ENCODE results near the gene VPS35L. TPM values are rescaled to one million over a fixed set of nuclear protein-coding genes. Genes with fewer than 3 reads are reported as not detected.
"Not testable (repeated sequence)": the region's sequence is repeated elsewhere in the genome, so short reads cannot be mapped to it uniquely, and the experiment has no call there.

The VPS35L gene
- total RNA-seq, 1 donor from 2014 or later: 6.8 TPM

DNA sequence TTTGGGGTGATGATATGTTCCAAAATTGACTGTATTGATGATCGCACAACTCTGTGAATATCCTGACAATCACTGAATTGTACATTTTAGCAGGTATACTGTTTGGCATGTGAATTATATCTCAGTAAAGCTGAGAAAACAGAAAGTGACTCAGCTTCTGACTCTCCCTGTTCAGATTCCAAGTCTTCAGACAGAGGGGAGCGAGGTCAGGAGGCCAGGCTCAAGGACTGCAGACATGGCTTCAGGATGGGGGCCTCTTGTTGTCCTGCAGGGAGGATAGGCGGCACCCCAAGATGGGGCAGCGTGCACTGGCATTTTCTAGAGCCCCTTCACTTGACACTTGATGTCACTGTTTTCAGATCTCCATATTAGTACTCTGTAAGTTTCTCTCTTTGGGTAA, 116.9 kb downstream of the VPS35L start:
- FAIRE-seq: no peak
- no peaks in the 10 kb centered on the region for H3K36me3 ChIP-seq (ENCODE audit: control insufficient read depth, insufficient read depth, low read length)

DNA sequence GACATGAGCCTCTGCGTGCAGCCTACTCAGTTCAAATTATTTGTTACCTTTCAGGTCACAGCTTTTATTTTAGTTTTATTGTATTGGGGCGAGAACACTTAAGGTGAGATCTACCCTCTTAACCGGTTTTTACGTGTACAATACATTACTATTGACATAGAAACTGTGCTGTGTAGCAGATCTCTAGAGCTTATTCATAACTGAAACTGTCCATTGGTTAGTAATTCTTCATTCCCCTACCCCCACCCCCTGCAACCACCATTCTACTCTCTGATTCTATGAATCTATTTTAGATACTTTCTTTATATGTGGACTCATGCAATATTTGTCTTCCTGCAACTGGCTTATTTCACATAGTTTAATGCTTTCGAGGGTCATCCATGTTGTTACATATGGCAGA, 119.0 kb downstream of the VPS35L start:
- Histone ChIP-seq H3K36me3 (ENCODE audit: control insufficient read depth, insufficient read depth, low read length) (peaks cover 3% of the 10 kb centered on the region), H3K4me3 (ENCODE audit: low read depth, low read length) (no peak overlapping the region), H3K27me3 (ENCODE audit: control insufficient read depth, insufficient read depth, low read length) (no peaks in the 10 kb centered on the region)
- TF ChIP-seq, protein P1, sequence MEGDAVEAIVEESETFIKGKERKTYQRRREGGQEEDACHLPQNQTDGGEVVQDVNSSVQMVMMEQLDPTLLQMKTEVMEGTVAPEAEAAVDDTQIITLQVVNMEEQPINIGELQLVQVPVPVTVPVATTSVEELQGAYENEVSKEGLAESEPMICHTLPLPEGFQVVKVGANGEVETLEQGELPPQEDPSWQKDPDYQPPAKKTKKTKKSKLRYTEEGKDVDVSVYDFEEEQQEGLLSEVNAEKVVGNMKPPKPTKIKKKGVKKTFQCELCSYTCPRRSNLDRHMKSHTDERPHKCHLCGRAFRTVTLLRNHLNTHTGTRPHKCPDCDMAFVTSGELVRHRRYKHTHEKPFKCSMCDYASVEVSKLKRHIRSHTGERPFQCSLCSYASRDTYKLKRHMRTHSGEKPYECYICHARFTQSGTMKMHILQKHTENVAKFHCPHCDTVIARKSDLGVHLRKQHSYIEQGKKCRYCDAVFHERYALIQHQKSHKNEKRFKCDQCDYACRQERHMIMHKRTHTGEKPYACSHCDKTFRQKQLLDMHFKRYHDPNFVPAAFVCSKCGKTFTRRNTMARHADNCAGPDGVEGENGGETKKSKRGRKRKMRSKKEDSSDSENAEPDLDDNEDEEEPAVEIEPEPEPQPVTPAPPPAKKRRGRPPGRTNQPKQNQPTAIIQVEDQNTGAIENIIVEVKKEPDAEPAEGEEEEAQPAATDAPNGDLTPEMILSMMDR (IDR thresholded peaks at IDR 0.05; ENCODE audit: insufficient read depth, low read length, severe bottlenecking): no peak
- FAIRE-seq (no peak), DNase-seq (ENCODE audit: low read depth) (no peak)

More for the DNA sequence above, 116.9 kb downstream of the VPS35L start:
- Histone ChIP-seq H3K27me3 (ENCODE audit: control insufficient read depth, insufficient read depth, low read length) (no peaks in the 10 kb centered on the region), H3K4me3 (ENCODE audit: low read depth, low read length) (no peak overlapping the region)
- DNase-seq (ENCODE audit: low read depth): peak; percentile 21
- TF ChIP-seq, protein P1 (IDR thresholded peaks at IDR 0.05; ENCODE audit: insufficient read depth, low read length, severe bottlenecking): no peak

DNA sequence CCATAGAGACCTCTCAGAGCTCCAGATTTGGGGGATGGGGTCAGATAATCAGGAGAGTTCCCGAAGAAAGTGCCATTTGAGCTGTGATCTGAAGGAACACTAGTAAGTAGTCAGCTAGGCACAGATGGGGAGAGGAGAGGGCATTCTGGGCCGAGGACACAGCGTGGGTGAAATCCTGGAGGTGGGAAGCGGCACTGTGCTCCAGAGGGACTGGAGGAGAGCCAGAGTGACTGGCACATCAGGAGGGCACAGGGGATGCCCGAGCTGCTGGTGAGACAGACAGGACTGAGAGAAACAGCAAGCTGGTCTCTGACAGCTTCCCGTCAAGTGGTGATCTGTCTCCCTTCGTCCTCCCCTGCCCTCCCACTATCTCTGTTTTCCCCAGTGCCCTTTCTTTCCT, 121.9 kb downstream of the VPS35L start:
- DNase-seq (ENCODE audit: low read depth) (no peak), FAIRE-seq (peak; percentile 58)
- no peak overlapping the region for H3K4me3 ChIP-seq (ENCODE audit: low read depth, low read length)
- H3K36me3 ChIP-seq (ENCODE audit: control insufficient read depth, insufficient read depth, low read length): peaks cover 3% of the 10 kb centered on the region
- H3K27me3 ChIP-seq (ENCODE audit: control insufficient read depth, insufficient read depth, low read length): no peaks in the 10 kb centered on the region
- TF ChIP-seq, protein P1 (IDR thresholded peaks at IDR 0.05; ENCODE audit: insufficient read depth, low read length, severe bottlenecking): no peak

DNA sequence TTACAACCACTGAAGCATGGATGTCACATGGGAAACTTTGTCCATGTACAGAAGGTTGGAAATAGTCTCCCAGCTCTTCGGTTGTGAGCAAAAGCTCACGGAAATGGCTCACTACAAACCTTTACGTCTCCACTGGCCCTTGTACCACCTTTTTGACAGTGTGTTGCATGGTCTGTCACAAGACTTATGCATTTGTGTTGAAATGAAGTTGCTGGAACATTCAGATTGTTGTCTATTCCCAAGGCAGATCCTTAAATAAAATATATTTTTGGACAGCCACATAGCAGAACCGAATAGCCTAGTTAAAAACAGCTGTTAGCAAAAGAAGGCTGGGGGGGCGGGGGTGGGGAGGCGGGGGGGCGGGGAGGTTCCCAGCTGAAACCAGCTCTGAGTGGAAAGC, 123.3 kb downstream of the VPS35L start:
- TF ChIP-seq, protein P1 (IDR thresholded peaks at IDR 0.05; ENCODE audit: insufficient read depth, low read length, severe bottlenecking): no peak
- H3K36me3 ChIP-seq (ENCODE audit: control insufficient read depth, insufficient read depth, low read length): peaks cover 3% of the 10 kb centered on the region
- FAIRE-seq: no peak
- no peak overlapping the region for H3K4me3 ChIP-seq (ENCODE audit: low read depth, low read length)
- no peaks in the 10 kb centered on the region for H3K27me3 ChIP-seq (ENCODE audit: control insufficient read depth, insufficient read depth, low read length)
- no peak for DNase-seq (ENCODE audit: low read depth)

DNA sequence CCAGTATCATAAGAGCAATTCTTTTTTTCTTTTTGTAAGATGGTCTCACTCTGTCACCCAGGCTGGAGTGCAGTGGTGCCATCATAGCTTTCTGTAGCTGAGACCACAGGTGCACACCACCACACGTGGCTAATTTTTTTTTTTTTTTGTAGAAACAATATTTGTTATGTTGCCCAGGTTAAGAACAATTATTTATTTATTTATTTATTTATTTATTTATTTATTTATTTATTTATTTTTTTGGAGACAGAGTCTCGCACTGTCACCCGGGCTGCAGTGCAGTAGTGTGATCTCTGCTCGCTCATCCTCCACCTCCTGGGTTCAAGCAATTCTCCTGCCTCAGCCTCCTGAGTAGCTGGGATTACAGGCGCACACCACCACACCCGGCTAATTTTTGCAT, 123.8 kb downstream of the VPS35L start:
- not testable (repeated sequence) for DNase-seq (ENCODE audit: low read depth); H3K36me3 ChIP-seq (ENCODE audit: control insufficient read depth, insufficient read depth, low read length); H3K4me3 ChIP-seq (ENCODE audit: low read depth, low read length); H3K27me3 ChIP-seq (ENCODE audit: control insufficient read depth, insufficient read depth, low read length); FAIRE-seq

DNA sequence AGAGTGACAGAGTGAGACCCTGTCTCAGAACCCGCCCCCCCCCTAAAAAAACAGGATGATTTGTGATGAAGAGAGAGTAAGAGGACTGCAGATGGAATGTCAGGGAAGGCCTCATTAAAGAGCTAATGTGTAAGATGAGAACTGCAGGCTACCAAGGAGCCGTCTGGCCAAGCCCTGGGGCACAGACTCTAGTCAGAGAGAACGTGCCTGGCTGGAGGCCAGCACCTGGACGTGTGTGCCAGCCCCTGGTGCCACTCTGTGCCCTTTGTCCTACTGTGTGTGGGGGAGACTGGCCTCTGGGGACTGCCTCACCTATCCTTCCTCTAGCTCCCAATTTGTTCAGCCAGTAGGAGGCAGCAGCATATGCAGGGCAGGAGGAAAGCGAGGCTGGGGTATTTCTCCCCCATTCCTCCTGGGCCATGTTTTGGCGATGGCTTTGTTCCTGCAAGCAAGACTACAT, 125.4 kb downstream of the VPS35L start:
- FAIRE-seq: no peak
- no peak overlapping the region for H3K4me3 ChIP-seq (ENCODE audit: low read depth, low read length)
- no peak for DNase-seq (ENCODE audit: low read depth)
- no peaks in the 10 kb centered on the region for H3K27me3 ChIP-seq (ENCODE audit: control insufficient read depth, insufficient read depth, low read length)
- peaks cover 4% of the 10 kb centered on the region for H3K36me3 ChIP-seq (ENCODE audit: control insufficient read depth, insufficient read depth, low read length)
- TF ChIP-seq, protein P1 (IDR thresholded peaks at IDR 0.05; ENCODE audit: insufficient read depth, low read length, severe bottlenecking): peak; percentile 10

Data from bronchial epithelial cell (primary cell).